ENCODE measurements around the gene MGAT5.

MGAT5 gene, protein sequence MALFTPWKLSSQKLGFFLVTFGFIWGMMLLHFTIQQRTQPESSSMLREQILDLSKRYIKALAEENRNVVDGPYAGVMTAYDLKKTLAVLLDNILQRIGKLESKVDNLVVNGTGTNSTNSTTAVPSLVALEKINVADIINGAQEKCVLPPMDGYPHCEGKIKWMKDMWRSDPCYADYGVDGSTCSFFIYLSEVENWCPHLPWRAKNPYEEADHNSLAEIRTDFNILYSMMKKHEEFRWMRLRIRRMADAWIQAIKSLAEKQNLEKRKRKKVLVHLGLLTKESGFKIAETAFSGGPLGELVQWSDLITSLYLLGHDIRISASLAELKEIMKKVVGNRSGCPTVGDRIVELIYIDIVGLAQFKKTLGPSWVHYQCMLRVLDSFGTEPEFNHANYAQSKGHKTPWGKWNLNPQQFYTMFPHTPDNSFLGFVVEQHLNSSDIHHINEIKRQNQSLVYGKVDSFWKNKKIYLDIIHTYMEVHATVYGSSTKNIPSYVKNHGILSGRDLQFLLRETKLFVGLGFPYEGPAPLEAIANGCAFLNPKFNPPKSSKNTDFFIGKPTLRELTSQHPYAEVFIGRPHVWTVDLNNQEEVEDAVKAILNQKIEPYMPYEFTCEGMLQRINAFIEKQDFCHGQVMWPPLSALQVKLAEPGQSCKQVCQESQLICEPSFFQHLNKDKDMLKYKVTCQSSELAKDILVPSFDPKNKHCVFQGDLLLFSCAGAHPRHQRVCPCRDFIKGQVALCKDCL

DNA sequence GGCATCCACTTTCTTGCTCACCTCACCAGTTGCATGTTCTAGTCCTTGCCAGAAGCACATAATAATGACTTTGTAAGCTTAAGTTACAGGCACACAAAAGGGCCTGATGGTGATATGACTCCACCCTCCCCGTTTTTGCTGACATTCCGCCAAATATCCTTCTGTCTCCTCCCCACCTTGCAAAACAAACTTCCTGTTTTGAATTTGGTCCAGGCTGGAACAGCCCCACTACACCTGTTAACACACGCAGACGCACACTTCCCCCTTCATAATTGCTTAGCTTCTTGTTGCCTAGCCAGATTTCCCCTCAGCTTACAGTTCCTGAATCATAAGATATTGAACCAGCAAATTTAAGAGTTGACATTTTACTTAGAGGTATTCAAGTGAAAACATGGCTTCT is at the start of gene MGAT5:
MGAT5 (plus strand) TSS at position 269 of the 400 bp plus-strand sequence. CDS start 332 bp downstream, outside the sequence.
- no peak for DNase-seq

DNA sequence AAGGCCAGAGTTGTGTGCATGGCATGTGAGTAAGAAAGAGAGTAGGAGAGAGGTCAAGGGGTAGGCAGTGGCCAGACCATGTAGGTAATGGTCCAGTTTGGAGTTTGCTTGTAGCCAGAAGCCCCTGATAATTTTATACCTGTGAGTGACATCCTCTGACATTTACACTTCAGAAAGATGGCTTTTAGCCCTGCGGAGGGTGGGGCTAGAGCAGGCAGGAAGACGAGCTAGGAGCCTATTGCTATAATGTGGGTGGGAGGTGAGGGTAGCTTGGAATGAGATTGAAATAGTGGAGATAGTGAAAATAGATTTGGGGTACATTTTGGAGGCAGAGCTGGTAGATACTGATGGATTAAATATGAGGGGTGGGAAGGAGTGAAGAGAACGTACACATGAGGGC is 48.8 kb upstream of the MGAT5 start:
- DNase-seq = no peak

DNA sequence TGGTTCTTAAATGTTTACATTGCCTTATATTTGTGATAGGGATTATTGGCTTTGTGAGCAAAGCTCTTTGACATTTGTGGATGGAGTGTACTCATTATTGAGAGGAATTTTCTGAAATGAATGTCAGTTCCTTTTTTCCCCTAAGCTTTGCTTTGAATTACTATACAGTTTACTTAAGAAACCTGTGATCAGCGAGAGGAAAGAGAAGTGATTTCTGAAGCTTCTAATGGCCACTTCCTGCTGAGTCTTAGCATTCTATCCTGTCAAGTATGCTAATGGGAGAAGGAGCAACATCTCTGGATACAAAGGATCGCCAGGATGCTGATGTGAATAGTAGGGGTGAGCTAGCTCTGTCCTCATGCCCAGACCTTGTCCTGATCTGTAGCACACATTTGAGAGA is 47.8 kb upstream of the MGAT5 start:
- no peak for DNase-seq

DNA sequence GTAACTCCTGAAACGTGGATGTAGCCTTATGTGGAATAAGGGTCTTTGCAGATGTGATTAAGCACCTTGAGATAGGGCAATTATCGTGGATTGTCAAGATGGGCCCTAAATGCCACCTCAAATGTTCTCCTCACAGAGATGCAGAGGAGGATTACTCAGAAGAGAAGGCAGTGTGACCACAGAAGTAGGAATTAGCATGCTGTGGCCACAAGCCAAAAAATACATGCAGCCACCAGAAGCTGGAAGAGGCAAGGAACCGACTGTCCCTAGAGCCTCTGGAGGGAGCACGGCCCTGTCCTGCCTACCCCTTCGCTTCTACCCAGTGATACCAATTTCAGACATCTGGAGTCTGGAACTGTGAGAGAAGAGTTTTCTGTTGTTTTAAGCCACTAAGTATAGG is 47.3 kb upstream of the MGAT5 start:
- no peak for DNase-seq

DNA sequence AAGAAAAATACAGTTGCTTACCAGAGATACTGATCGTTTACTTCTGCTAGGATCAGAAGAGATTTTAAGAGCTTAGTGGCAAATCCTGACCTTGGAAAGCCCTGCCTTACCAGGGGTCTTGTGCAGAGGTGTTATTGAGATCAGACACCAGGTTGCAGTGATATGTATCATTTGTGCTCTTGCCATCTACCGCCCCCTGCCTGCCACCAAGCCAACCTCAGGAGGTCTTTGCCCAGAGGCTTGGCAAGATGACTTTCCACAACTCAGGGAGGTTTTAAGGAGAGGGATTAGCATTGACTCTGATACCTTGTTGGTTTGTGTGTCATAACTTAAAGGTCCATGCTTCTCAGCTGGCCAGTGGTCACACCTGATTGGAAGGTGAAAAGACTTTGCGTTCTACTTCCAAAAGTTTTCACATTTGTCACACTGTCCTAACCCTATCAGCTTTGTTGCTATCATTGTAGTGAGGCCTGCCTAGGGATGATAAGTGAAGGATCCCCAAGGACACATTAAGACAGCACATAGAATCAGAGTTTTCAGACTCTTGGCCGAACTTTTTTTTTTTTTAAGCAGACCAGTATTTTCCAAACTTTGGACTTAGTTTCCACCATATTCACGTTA is 46.2 kb upstream of the MGAT5 start:
- peak; percentile 15 for DNase-seq

DNA sequence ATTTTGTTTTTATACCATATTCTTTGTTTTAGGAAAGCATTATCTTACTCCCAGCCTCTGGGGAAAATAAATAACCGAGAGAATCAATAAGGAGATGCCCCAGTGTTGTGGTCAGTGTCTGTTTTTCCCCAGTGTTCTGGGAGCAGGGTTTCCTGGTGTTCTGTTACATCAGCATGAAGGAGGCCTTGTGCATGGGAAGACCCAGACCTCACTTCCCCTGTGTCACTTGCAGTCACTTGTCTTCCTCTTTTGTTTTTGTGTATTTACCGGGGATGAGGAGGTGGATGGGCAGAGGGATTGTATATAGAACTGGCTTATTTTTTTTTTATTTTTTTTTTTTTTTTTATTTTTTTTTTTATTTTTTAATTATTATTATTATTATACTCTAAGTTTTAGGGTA is 45.0 kb upstream of the MGAT5 start:
- DNase-seq = no peak

DNA sequence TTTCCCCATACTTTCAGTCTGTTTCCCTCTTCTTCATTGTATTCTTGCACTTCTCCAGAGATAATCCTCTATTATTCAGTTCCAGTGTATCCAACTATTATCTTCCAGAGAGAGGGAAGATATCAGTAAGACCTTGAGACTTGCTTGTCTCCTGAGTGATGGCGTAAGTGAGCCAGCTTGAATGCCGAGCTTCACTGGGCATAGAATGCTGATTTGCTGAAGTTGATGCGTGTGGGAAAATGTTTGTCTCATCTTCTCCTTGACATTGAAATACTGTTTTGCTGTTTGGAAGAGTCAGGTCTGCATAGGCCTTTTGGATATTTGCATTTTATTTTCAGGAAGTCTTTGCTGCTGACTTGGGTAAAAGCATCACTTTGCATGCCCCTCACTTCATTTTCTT is 41.1 kb upstream of the MGAT5 start:
- DNase-seq = no peak

DNA sequence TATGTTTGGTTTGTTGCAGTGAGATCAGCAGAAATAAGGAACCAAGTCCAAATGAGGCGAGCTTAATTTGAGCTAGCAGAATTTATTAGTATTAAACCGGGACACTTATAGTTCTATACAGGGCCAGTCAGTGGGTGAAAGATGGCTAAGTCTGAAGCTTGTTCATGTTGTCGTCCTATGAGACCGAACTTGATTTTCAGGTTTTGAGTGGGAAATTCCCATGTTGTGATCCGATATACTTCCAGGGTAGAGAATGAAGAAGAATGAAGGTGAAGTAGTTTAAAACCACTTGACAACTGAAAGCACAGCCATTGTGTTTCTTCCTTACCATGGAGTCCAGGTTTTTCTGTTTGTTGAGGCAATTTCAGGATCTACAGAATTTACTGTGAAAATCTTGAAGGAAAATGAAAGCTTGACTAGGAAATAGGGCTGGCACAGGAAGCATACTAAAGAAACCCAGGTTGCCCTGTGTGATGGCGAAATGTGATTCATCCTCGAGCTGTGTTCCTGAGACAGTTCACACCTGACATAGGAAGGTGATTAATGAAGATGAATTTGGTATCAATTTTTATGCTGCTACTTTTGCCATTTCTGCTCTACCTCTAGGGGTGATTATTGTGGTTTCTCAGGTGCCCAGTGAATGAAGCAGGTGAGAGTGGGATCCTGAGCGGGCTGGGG is 37.6 kb upstream of the MGAT5 start:
- no peak for DNase-seq

DNA sequence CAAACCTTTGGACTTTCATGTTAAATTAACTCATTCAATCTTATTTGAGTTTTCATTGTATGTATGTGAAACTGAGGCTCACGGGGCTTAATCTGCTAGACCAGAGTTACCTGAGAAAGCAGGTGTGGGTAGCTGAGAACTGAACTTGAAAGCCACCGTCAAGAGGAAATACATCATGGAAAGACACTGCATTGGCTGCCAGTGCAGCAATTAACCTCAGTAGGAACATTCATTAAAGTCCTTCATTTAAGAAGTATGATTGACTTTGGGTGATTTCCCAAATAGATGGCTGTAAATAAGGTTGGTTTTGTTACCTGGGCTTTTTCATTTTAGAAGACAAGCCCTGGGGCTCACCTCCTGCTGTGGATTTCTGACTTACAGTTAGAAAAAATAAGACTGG is 36.5 kb upstream of the MGAT5 start:
- DNase-seq = no peak

DNA sequence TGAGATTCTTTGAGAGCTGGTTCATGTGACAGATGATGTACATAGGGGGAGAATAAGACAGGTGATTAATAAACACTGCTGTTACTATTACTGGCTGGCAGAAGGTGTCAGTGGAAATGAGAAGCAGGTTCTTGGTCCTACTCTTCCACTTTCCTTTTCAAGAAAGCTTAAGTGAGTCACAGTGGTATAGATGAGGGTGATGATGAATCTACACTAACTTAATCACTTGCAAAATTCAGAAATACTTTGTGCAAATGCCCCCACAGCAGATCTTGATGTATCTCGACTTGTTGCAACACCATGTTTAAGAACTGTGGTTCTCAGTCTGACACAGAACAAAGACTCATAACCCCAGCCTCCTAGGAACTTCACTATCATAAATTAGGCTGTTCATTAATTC is 35.9 kb upstream of the MGAT5 start:
- no peak for DNase-seq

DNA sequence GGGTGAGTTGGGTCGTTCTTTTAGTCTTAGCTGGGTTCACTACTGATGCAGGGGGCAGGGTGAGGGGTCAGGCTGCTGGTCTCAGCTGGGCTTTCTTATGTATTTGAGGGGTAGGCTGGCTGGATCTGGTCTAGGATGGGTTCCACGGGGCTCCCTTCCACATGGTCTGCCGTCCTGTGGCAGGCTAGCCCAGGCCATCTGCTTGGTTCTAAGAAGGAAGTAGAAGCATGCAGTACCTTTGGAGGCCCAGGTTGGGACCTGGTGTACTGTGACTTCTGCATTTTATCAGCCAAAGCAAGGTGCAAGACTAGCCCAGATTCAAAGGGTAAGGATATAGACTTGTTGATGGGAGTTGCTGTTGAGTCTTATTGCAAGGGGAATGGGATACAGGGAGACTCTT is 35.5 kb upstream of the MGAT5 start:
- DNase-seq = no peak

DNA sequence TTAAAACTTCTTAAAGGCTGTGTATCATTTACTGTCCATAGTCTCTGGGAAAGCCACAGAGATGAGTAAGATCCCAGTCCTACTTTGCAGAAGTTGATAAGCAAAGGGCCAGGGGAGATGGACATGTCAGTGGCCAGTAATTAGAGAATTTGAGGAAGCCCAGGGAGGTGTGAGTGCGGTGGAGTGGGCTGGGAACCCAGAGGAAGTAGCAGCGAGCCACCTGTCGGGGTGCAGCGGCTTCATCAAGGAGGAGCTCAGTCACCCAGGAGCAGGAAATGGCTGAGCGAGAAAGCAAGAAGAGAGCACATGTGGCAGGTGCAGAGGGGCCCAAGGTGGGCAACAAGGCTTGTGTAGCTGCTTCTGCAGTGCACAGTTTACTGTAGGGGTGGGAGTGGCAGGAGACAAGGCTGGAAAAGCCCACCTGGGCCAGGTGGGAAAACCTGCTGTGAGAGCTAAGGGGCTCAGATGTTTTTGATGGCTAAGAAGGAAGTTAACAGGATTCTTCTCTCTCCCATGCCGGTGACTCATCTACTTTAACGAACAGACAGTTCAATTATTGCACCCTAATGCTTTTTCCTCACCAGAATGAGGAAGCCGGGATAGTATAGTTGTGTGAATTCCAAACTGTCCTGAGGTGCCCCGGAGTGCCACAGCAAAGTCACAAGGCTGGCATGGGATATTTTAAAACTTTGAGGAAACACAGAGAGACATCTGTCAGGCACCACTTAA is 34.8 kb upstream of the MGAT5 start:
- DNase-seq = no peak

DNA sequence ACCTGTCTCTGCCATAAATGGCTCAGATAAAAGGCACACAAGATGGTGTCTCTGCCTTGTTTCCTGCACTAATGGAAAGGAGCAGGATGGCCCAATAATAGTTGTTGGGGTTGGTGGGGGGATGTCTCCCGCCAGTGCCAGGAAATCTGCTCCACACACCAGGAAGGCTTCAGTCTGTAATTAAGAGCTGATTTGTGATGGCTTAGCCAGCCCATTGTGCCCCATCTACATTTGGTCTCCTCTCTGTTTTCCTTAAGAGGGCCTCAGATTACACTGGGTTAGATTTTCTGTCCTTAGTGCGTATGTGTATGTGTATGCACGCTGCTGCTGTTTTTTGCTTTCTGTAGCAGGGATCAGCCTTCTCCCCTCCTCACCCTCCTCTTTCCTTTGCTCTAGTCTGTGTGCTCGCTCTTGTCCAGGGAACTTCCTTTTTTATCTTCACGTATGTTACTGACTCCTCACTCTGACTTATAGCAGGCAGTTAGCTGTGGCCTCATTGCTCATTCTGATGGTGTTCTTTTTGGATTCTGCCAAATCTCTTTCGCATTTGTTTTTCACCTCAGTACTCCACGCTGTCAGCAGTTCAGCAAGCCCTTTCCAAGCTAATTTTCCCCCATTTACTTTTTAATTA is 33.4 kb upstream of the MGAT5 start:
- no peak for DNase-seq

DNA sequence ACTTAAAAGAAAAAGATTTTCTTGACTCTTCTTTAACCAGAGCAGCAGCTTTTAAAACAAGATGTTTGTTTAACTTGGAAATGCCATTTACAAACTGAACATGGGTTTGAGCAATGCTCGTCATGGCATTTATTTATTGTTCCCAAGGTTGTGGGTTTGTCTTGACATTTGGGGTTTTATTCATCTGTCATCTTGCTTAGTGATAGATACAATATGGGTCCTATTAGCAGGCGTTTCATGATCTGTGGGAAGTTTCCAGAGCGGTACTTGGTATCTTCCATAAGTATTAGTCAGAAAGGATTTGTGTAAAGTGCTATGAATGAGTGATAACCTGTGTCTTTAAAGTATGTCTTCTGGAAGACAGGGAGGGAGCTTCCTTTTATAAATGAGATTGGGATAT is 29.9 kb upstream of the MGAT5 start:
- no peak for DNase-seq

DNA sequence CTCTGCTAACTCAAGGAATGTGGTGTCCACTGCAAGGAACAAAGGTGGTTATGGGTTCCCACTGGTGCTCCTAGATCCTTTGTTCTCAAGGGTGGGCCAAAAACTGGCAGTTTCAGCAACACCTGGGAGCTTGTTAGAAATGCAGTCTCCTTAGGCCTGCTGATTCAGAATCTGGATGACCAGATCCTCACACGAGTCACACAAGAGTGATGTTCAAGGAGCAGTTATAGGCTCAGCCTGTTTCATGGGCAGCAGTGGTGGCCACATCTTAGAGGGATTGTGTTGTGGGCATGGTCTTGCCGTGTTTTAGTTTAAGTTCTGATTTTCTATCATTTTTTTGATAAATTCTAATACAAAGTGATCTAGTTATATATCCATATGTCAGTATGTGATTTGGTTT is 28.7 kb upstream of the MGAT5 start:
- no peak for DNase-seq

DNA sequence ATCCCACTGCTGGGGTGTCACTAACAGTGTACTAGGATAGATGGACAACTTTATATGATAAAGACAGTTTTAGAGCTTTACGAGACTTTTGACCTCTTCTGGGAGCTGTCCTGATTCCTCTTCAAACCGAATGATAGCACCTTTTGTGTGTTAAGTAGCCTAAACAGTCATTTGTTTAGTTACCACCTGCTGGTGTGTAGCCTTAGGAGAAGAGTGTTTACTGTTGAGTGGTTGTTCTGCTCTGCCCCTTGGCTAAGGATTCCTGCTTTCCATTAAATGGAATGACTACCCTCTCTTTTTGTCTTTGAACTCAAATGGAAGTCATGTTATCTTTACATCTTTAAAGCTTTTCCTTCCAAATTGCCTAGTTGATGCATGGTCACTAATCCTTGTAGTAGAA is 28.0 kb upstream of the MGAT5 start:
- no peak for DNase-seq

DNA sequence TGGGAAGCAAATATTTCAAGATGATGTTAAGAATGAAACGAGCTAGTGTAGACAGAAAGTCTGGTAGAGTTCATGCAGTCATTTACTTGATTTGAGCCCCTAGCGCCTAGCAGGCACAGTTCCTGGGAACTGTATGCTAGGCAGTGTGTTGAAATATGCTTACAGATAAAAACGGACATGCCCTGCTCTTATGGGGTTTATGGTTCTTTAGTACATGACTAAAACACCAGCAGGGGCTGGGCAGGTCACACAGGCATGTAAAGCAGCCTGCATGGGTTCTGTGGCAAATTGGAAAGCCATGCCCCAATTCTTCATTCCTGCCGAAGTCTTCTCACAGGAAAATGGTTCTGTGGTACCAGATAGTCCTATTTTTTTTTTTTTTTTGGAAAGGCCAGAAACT is 27.3 kb upstream of the MGAT5 start:
- no peak for DNase-seq

DNA sequence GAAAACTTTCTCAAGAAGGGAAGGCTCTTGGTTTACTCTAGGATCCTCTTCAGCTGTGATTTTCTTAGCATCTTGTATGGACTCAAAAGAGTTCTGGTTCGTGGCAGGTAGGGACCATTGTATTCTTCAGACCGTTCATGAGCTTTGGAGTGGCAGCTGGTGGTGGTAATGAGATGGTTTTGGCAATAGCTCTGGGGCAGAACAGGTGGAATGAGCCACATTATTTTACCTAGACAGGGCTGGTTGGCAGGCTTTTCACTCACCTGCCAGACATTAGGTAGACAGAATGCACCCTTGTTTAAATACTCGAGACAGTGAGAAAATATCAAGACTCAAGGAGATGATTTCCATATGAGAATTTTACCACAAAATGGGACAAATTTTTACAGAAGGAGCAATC is 26.2 kb upstream of the MGAT5 start:
- DNase-seq = no peak

DNA sequence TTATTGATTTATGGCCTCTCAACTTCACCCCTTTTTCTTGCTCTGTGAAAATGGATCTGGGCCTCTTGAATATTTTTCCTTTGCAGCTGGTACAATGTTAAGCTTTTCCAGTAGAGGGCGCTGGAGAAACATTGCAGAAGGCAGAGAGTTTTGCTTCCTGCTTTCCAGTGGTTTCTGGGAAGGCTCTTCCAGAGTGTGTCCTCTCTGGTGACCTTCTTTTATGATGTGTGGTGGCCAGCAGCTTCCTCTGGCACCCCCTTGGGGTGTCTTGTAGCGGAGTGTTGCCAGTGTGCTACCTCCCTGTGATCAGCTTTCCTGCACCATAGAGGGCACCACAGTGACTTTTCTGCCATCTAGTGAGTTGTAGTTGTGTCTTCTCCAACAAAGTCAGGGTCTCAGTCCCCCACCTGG is 25.4 kb upstream of the MGAT5 start:
- no peak for DNase-seq

DNA sequence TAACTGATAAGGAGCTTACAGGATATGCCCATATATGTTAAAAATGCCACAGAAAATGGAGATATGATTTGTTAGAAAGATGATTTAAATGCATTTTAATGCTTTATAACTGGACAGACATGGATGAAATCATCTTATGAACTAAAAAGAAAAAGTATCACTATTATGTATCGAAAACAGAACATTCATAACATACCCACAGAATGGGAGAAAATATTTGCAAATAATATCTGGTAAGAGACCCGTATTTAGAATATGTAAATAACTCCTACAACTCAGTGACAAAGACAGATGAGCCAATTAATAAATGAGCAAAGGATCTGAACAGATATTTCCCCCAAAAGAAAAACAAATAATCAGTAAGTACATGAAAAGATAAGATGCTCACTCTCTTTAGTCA is 24.3 kb upstream of the MGAT5 start:
- DNase-seq = no peak

DNA sequence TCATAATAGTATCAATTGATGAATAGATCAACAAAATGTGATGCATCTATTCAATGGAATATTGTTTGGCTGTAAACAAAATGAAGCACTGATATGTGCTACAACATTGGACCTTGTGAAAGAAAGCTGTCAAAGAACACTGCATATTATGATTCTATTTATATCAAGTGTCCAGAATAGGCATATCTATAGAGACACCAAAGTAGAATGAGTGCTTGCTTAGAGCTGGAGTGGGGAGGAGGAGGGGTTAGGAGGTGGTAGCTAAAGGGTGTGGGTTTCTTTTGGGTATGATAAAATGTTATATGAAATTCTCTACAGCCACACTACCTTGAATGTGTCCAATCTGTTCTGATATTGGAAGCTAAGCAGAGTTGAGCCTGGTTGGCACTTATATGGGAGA is 23.0 kb upstream of the MGAT5 start:
- DNase-seq = no peak

DNA sequence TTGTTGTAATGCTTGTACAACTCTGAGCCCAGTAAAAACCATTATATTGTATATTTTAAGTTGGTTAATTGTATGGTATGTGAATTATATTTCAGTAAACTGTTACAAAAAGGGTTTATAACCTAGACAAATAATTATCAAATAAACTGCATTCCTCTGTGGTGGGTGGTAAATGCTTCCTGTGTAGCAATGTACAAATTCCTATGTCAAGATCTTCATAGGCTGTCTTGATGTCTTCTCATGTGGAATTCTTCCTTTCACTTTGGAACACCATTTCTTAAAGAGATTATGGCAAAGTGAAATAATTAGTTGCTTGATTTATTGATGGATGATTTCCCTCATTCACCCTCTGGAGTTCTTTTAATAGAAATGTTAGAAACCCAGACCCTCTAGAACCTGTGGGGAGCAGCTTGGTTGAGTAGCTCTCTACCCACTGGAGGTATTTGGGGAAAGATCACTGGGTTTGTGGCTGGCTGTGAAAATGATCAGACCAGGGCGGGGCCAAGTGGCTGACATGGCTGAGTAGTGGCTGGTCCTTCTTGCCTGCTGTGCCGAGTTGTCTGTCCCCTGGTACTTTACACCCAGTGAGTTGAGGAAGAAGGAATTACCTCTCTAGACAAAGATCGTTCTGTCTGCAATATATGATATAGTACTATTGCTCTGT is 22.4 kb upstream of the MGAT5 start:
- no peak for DNase-seq

All from GDM1 (cell line).